Measurements from ENCODE around the gene CMTM1.

DNA sequence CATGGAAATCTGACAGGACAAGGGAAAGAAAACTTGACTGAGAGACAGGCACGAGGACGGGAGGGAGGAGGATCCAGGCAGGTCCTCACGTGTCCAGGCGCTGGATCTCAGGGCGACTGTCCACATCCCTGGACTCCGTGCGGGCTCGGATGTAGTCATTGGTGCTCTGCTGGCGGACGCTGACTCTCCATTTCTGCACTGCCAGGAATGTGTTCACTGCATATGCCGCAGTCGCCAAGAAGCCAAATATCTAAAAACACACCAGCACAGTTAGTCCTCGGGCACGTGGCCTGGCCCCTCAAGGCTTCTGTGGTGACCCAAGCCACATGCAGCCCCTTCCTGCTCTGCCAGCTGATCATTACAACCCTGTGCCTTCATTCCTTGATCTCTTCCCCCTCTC is 55.7 kb downstream of the CMTM1 start:
- TF ChIP-seq GATA2 (IDR thresholded peaks at IDR 0.05; ENCODE audit: low read depth, low read length), result no peak
- TF ChIP-seq GATA3 (IDR thresholded peaks at IDR 0.05; ENCODE audit: low read depth, low read length), result no peak
